Suprapubic skin (tissue), 3 donors: Measurements from ENCODE around the gene ATF6.

Source experiments
- CTCF ChIP-seq, 2 donors: fragments of 200-600 bp in 1 of 2; fragments of 450-650 bp in 1 of 2; sonication (generic) in 1 of 2; IDR thresholded peaks; one replicate each; pipeline ENCODE4 v1.5.1; 2016 to 2019; ENCODE audit warnings: antibody characterized with exemption in 2 of 2, mild to moderate bottlenecking in 1 of 2, moderate library complexity in 1 of 2
- POLR2A ChIP-seq, 2 donors: fragments of 450-650 bp; IDR thresholded peaks; one replicate each; pipeline ENCODE4 v1.6.1; 2017; ENCODE audit warnings: antibody characterized with exemption in 2 of 2, mild to moderate bottlenecking in 2 of 2, moderate library complexity in 2 of 2

GRCh38 chr1:161944381-161944780 lies 178.3 kb downstream of the ATF6 start:
- no peak for TF ChIP-seq CTCF (IDR thresholded peaks at IDR 0.05)
- TF ChIP-seq POLR2A (IDR thresholded peaks at IDR 0.05) = no peak
